Endothelial cell of umbilical vein (primary cell): ENCODE results near the gene HOXD4. TPM values are rescaled to one million over a fixed set of nuclear protein-coding genes. Genes with fewer than 3 reads are reported as not detected.

Experiments used
- BruUV-seq: library from RNA; stranded (reverse); fragments of 400-500 nt; replicated peaks from 2 replicates; lab custom pipeline; 2021; lab: Mats Ljungman, UMichigan
- CTCF ChIA-PET: fragments of 300-600, 350-600 bp; sonication (Branson Sonifier 250); formaldehyde crosslinking; loops from one replicate; lab custom pipeline; 2021; ENCODE audit warnings: antibody characterized with exemption, inconsistent platforms; lab: Charles Lee
- POLR2A ChIA-PET: fragments of 300-600, 350-600 bp; sonication (Branson Sonifier 250); formaldehyde crosslinking; loops from one replicate; lab custom pipeline; 2021; ENCODE audit warnings: antibody characterized with exemption, inconsistent platforms; lab: Charles Lee
- DNase-seq: peaks from one replicate; pipeline ENCODE4 v3.0.0-alpha.2; 2011; ENCODE audit warnings: low read depth, low spot score
- FAIRE-seq: peaks from 2 replicates; lab custom pipeline; 2011; peaks lifted over from hg19 to GRCh38; lab: Jason Lieb, UNC
- H2AFZ ChIP-seq: 2 replicates; pipeline ENCODE4 v1.6.0; 2012; ENCODE audit warnings: low read depth, low read length, control low read depth, inconsistent platforms
- H3K27ac ChIP-seq: 2 replicates; pipeline ENCODE4 v1.5.1; 2011; ENCODE audit warnings: low read depth, mild to moderate bottlenecking, control low read depth, low read length, moderate library complexity; ENCODE audit not compliant: insufficient read depth
- H3K27me3 ChIP-seq, 2 experiments: 2 replicates each; pipeline versions ENCODE4 v1.6.0 to v1.6.1; 2011; ENCODE audit warnings: low read length in 2 of 2, mixed read lengths in 1 of 2; ENCODE audit not compliant: control insufficient read depth in 2 of 2, insufficient read depth in 2 of 2
- H3K36me3 ChIP-seq, 2 experiments: 2 replicates in 1 of 2; 3 replicates in 1 of 2; pipeline ENCODE4 v1.5.1; 2011; ENCODE audit warnings: low read length in 2 of 2, mild to moderate bottlenecking in 1 of 2, moderate library complexity in 1 of 2; ENCODE audit not compliant: control insufficient read depth in 2 of 2, insufficient read depth in 2 of 2; ENCODE audit errors: extremely low read depth in 1 of 2
- H3K4me1 ChIP-seq: 3 replicates; pipeline ENCODE4 v1.5.1; 2011; ENCODE audit warnings: mild to moderate bottlenecking, low read length; ENCODE audit not compliant: control insufficient read depth, insufficient read depth; ENCODE audit errors: extremely low read depth
- H3K4me2 ChIP-seq: 2 replicates; pipeline ENCODE4 v1.6.1; 2011; ENCODE audit warnings: low read length, control low read depth, mixed read lengths; ENCODE audit not compliant: insufficient read depth
- H3K4me3 ChIP-seq, 3 experiments: fragments of 200-600 bp in 1 of 3; sonication (generic), shearing (Covaris generic) in 1 of 3; replicated peaks in 1 of 3; 2 replicates each; pipeline ENCODE4 v1.5.1; 2011 to 2016; ENCODE audit warnings: control low read depth in 3 of 3, low read length in 3 of 3, mild to moderate bottlenecking in 2 of 3, inconsistent platforms in 1 of 3, low read depth in 1 of 3, moderate library complexity in 1 of 3; ENCODE audit not compliant: insufficient read depth in 1 of 3
- H3K79me2 ChIP-seq: 2 replicates; pipeline ENCODE4 v1.6.0; 2012; ENCODE audit warnings: low read length, inconsistent platforms; ENCODE audit not compliant: control insufficient read depth, insufficient read depth
- H3K9ac ChIP-seq: replicated peaks from 2 replicates; pipeline ENCODE3; 2011; ENCODE audit warnings: low read length, control low read depth; ENCODE audit not compliant: insufficient read depth; ENCODE audit errors: extremely low read depth
- H3K9me1 ChIP-seq: replicated peaks from 3 replicates; pipeline ENCODE4 v1.6.0; 2011; ENCODE audit warnings: mild to moderate bottlenecking, low read length; ENCODE audit not compliant: control insufficient read depth, insufficient read depth; ENCODE audit errors: extremely low read depth
- H3K9me3 ChIP-seq: replicated peaks from 2 replicates; pipeline ENCODE4 v1.5.1; 2012; ENCODE audit warnings: low read length, inconsistent platforms; ENCODE audit not compliant: control insufficient read depth, insufficient read depth
- H4K20me1 ChIP-seq: replicated peaks from 2 replicates; pipeline ENCODE3; 2011; ENCODE audit warnings: mild to moderate bottlenecking, low read length; ENCODE audit not compliant: control insufficient read depth, insufficient read depth; ENCODE audit errors: extremely low read depth
- EZH2 ChIP-seq: IDR thresholded peaks from 2 replicates; pipeline ENCODE4 v1.6.1; 2012; ENCODE audit warnings: borderline replicate concordance, low read depth, mild to moderate bottlenecking, moderate library complexity, low read length, inconsistent platforms; ENCODE audit not compliant: severe bottlenecking
- FOS ChIP-seq: IDR thresholded peaks from 2 replicates; pipeline ENCODE4 v1.6.1; 2011; ENCODE audit warnings: mild to moderate bottlenecking, low read length, moderate library complexity, borderline replicate concordance; ENCODE audit not compliant: insufficient read depth
- GATA2 ChIP-seq: IDR thresholded peaks from 2 replicates; pipeline ENCODE4 v1.7.0; 2011; ENCODE audit warnings: low read depth, mild to moderate bottlenecking, moderate library complexity, mixed read lengths, low read length; ENCODE audit not compliant: insufficient read length, insufficient read depth
- JUN ChIP-seq: IDR thresholded peaks from 2 replicates; pipeline ENCODE4 v1.6.1; 2011; ENCODE audit warnings: borderline replicate concordance, low read depth; ENCODE audit not compliant: insufficient read length, insufficient read depth
- MYC ChIP-seq: IDR thresholded peaks from one replicate; pipeline ENCODE4 v1.6.1; 2011; ENCODE audit warnings: mild to moderate bottlenecking, low read depth, low read length
- POLR2A ChIP-seq: IDR thresholded peaks from 2 replicates; pipeline ENCODE4 v1.6.1; 2012; ENCODE audit warnings: low read depth, mild to moderate bottlenecking, control low read depth, low read length
- POLR2AphosphoS5 ChIP-seq: IDR thresholded peaks from 2 replicates; pipeline ENCODE4 v1.6.1; 2012; ENCODE audit warnings: low read depth, mild to moderate bottlenecking, control low read depth, low read length, moderate library complexity; ENCODE audit not compliant: insufficient read depth
- dilution Hi-C: fragments of 300-500 bp; cut with MboI; formaldehyde crosslinking; loops from one replicate; pipeline ENCODE4 v1.15.0; 2019; ENCODE audit warnings: low sequenced_read_pairs; ENCODE audit not compliant: extremely low pct_ligation_motif_present
- intact Hi-C: fragments of 100-400 bp; cut with micrococcal nuclease; formaldehyde crosslinking; loops from one replicate; pipeline ENCODE4 v1.10.0; 2022
- polyA plus RNA-seq, 4 experiments: library from polyadenylated mRNA; depleted of rRNA in 3 of 4; stranded (reverse) in 3 of 4; unstranded in 1 of 4; fragments of >200 nt; gene quantifications; 2 replicates each; pipeline versions ENCODE4 v1.2.1 to v1.2.3, GENCODE V29; 2011 to 2012; ENCODE audit warnings: missing spikeins in 1 of 4
- total RNA-seq: library from RNA; stranded (reverse); gene quantifications from 2 replicates; pipeline ENCODE4 v1.2.3, GENCODE V29; 2021
- TF ChIP-seq, protein P1 (sequence below), 2 donors: IDR thresholded peaks; 1 replicate in 1 of 2; 2 replicates in 1 of 2; pipeline ENCODE4 v1.5.1; 2011; ENCODE audit warnings: low read length in 2 of 2, mild to moderate bottlenecking in 2 of 2, moderate library complexity in 2 of 2, control low read depth in 1 of 2, inconsistent platforms in 1 of 2, low read depth in 1 of 2; ENCODE audit not compliant: insufficient read depth in 1 of 2; ENCODE audit errors: extremely low read depth in 1 of 2
- TF ChIP-seq, protein P2 (sequence below): IDR thresholded peaks from 2 replicates; pipeline ENCODE4 v1.6.1; 2011; ENCODE audit not compliant: insufficient read depth, insufficient read length

Gene HOXD4
- total and polyA plus RNA-seq, 2 donors (not counting 3 experiments of a cell fraction or from before 2014, with no cell fraction given): 7.6 to 13.7 TPM

DNA sequence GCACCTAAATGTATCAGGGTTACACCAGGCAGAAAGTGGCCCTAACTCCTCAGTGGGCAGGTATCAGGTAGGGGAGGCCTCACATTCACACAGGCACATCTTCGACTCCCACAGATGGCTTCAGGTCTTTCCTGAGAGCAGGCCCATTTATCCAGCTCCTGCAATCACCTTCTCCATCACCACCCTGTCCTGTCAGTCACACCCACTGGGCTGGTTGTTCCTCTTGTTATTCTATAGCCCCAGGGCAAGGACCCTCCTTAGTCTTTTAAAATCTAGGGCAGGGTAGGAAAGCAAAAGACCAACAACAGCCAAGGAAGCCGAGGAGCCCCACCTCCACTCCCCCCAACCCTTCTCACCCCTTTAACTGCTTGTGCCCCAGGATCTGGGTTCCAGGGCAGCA, 9.1 kb upstream of the HOXD4 start:
- dilution Hi-C loops: loop anchor here (25.0 kb wide), 1 partner anchor 495 kb away; no protein-coding TSS in a partner anchor

More for the DNA sequence above, 9.1 kb upstream of the HOXD4 start:
- Histone ChIP-seq H3K27me3 (no peaks in the 10 kb centered on the region), H3K79me2 (peaks cover 78% of the 10 kb centered on the region), H3K27ac (no peak overlapping the region), H2AFZ (no peak overlapping the region), H3K4me1 (peaks cover 28% of the 10 kb centered on the region), H3K4me2 (no peak overlapping the region), H3K4me3 (no peak overlapping the region), H3K9ac (no peak overlapping the region), H3K9me1 (no peaks in the 10 kb centered on the region), H3K36me3 (no peaks in the 10 kb centered on the region), H4K20me1 (no peaks in the 10 kb centered on the region), H3K9me3 (no peaks in the 10 kb centered on the region)
- ChIA-PET POLR2A (no interaction called here), CTCF (interaction anchor here (0.8 to 9.3 kb wide), 4 partner anchors 93 to 495 kb away, joined by 3 to 338 read pairs (median 16); no protein-coding TSS in a partner anchor)
- BruUV-seq: no TSS peak
- no peak for DNase-seq
- TF ChIP-seq FOS: no peak
- TF ChIP-seq, protein P1, sequence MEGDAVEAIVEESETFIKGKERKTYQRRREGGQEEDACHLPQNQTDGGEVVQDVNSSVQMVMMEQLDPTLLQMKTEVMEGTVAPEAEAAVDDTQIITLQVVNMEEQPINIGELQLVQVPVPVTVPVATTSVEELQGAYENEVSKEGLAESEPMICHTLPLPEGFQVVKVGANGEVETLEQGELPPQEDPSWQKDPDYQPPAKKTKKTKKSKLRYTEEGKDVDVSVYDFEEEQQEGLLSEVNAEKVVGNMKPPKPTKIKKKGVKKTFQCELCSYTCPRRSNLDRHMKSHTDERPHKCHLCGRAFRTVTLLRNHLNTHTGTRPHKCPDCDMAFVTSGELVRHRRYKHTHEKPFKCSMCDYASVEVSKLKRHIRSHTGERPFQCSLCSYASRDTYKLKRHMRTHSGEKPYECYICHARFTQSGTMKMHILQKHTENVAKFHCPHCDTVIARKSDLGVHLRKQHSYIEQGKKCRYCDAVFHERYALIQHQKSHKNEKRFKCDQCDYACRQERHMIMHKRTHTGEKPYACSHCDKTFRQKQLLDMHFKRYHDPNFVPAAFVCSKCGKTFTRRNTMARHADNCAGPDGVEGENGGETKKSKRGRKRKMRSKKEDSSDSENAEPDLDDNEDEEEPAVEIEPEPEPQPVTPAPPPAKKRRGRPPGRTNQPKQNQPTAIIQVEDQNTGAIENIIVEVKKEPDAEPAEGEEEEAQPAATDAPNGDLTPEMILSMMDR (IDR thresholded peaks at IDR 0.05; ENCODE audit: extremely low read depth in 1 of 2, insufficient read depth in 1 of 2, low read depth in 1 of 2, low read length in 2 of 2): no peak
- TF ChIP-seq EZH2: no peak
- TF ChIP-seq, protein P2, sequence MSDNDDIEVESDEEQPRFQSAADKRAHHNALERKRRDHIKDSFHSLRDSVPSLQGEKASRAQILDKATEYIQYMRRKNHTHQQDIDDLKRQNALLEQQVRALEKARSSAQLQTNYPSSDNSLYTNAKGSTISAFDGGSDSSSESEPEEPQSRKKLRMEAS: no peak
- TF ChIP-seq POLR2AphosphoS5: no peak
- no peak for TF ChIP-seq JUN
- no peak for TF ChIP-seq MYC
- TF ChIP-seq GATA2: no peak
- TF ChIP-seq POLR2A: no peak
- no peak for FAIRE-seq
- intact Hi-C loops: no loop called here
